HuH-7.5 (cell line): ENCODE data around the gene CYP19A1.
"Not testable (repeated sequence)": the region's sequence is repeated elsewhere in the genome, so short reads cannot be mapped to it uniquely, and the experiment has no call there.

Source experiments
- DNase-seq: peaks from one replicate; pipeline ENCODE4 v3.0.0; 2011; ENCODE audit warnings: low spot score

The CYP19A1 gene

GRCh38 chr15:51205050-51205975 is 133.1 kb downstream of the CYP19A1 start:
- DNase-seq, result no peak

DNA sequence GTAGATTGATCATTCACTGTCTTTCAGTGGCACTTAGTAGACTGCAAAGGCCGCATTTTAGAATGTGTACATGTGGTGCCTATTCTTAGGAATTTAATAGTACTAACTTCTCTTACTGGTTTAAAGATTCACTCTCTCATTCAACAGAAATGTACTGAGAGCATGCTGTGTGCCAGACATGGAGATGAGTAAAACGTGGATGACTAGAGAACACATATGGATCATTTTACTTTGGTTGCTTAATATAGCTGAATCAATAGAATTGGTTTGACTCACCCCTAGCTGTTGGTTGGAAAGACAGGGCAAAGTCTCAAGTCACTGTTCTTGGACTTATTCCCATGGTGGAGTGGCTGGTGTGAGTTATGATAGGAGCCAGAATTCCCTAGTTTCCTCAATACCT is 134.6 kb downstream of the CYP19A1 start:
- no peak for DNase-seq

- no peak for DNase-seq
Observed at GRCh38 chr15:51202783-51203182, 135.6 kb downstream of the CYP19A1 start.

DNA sequence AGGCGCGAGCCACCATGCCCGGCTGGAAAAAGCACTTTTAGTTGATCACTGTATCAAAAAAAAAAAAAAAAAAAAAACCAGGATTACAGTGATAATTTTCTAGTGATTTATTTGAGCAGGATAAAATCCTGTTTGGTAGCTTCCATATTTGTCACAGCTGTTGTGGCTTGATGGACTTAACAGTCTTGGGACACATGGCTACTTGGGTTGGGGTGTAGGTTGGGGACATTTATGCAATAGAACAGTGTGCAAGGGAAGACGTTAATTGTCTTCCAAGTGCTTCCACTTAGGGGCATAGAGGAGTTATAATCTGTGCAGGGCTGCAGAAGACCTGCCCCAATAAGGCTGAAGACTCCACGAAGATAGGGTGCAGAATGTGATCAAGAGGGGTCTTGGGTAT is 136.8 kb downstream of the CYP19A1 start:
- DNase-seq, result no peak

DNA sequence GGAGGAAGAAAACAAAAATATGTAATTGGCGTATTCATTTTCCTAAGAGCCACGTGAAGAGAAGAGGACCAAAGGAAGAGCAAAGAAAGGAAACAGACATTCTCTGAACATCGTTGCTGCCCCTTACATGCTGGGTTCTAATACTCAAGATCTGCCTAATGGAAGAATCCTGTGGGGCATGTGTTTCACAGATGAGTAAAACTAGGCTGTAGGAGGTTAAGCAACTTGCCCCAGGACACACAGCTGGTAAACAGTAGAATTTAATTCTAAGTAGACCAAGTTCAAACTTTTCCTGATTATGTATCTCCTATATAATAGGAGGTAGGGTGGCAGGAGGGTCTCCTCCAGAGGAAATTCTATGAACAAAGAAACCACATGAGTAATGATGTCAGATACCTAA is 137.6 kb downstream of the CYP19A1 start:
- DNase-seq, result no peak

DNA sequence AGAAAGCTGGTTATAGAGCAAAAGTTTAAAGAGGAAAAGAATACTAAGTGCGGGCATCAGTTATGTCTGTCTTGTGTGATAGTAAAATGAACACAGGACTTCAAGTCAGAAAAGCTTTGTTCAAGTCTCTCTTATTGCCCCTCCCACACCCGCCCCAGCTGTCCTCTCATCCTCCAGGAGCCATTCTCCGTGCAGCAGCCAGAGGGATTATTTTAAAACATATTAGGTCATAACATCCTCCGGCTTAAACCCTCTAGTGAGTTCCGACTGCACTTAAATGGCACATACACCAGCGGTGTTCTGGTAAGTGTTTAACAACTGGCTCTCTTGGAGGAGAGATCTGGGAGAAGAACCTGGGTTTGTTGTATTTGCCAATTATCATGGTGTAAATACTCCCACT is 138.9 kb downstream of the CYP19A1 start:
- no peak for DNase-seq

GRCh38 chr15:51198701-51199232 is 139.6 kb downstream of the CYP19A1 start:
- no peak for DNase-seq

DNA sequence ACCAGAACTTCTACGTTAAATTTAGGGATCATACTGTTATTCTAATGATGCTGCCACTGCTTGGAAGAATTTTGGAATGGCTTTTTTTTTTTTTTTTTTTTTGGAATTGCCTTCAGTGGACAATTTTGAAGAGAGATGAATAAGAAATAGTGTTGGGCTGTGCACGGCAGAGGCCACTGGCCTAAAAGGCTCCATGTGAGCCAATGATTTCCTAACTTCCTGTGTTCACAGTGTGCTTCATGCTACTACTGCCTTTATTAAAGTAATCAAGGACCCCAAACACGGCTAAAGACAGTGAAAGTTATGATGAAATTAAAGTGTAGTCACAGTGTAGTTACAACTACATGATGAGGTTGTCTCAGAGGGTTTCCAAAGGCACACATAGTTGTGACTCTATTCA is 142.9 kb downstream of the CYP19A1 start:
- DNase-seq, result no peak

- no peak for DNase-seq
Observed at GRCh38 chr15:51193979-51194378, 144.4 kb downstream of the CYP19A1 start.

- DNase-seq, result no peak
Observed at GRCh38 chr15:51193526-51193925, 144.9 kb downstream of the CYP19A1 start.

DNA sequence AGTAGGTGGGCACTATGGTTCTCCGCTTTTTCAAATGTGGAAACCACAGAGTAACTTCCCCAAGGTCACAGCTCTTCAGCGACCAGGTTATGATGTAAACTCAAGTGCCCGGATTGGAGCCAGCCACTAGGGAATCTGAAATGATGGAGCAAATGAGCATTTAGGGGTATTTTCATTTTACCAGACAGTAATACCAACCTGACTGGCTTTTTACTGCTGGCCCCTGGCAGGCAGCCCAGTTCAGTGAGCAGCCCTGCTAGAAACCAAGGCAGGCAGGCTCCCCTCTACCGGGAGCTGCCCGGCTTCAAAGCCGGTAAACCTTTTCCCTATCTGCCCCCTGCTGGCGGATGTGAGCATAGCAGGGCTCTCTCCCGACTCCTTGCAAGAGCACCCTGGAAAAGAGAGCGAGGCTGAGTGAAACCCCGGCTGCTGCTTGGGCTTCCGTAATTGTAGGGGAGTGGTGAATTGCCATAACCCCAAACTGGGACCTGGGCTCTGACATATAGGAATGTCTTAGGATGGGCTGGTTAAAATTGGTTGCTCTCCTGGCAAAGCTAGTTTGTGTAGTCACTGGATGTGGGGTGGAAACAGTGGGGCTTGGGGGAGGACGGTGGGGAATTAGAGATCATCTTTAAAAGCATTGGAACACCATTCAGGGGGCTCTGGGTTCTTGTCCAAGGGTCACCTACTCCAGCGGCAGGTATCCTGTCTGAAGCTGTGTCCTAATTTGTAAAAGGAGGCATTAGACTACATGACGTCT is 145.7 kb downstream of the CYP19A1 start:
- peak; percentile 52 for DNase-seq

GRCh38 chr15:51191766-51192165 is 146.6 kb downstream of the CYP19A1 start:
- no peak for DNase-seq

GRCh38 chr15:51191072-51191670 is 147.2 kb downstream of the CYP19A1 start:
- DNase-seq, result no peak

DNA sequence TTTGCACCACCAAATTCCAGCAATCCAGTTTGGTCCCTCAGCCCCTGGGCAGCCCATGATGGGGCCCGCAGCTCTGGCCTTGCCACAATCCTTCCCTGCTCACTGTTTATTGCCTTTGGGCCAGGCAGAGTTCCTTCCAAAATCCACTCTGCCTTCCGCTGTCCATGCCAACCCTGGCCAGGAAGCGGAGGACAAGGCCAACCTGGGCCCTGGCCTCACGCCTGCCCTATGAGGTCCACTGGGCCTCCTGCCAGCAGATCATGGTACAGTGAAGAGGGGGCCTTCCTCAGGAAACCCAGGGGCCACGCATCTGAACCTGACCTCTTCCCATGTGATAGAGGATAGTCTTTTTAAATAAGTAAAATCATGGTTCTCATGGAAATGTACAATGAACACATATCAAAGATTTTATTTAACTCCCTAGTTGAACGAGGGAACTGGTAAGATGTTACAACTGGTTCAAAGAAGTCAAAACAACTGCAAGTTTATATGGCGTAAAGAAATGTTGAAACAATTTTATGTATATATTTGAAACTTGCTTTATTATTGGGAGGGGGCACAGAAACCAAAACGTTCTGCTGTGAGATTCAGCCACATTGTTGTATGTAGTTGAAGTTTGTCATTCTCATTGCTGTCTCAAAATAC is 147.8 kb downstream of the CYP19A1 start:
- DNase-seq, result no peak

DNA sequence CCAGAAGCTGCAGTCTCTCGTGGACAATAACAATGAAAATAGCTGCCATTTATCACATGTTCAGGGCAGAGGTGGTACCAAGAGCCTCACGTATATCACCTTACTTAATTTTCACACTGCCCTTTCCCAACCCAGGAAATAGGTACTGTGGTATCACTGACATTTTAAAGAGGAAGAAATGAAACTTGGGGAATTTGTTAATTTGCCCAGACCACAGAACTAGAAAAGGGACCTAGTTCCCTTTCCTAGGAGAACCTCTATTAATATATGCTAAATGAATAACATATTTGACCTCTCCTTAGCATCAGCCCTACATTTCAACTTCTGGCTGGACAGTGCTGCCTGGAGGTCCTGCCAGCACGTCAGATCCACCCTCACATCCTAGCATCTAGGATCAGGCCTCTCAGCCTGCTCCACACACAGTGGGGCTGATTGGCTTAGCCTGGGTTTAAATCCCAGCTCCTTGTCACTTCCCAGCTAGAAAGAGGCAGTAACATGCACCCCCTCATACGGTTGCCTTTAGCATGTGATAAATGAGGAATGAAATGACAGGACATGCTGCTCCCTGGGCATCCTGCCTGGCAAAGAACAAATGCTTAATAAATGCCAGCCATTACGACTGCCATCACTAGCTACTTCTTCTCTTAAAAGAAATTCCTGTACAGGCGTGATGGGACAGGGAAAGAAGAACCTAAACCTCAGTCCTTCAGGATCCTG is 148.6 kb downstream of the CYP19A1 start:
- DNase-seq, result no peak

GRCh38 chr15:51188791-51189190 is 149.6 kb downstream of the CYP19A1 start:
- DNase-seq, result not testable (repeated sequence)

DNA sequence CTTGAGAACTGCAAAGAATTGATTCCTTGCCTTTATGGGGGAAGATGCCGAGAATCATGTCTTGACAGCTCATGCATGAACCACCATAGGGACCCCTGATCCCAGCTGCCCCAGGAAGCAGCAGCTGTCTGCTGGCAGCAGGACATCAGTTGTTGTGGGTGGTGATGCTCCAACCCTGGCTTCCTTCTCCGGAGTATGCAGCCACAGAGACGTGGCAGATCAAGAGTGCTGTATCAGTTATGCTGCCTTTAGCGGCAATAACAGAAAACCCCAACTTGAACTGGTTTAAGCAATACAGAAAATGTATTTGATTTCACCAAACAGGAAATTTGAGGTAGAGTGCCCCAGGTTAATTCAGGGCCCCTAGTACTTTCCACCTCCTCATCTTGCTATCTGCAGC is 151.5 kb downstream of the CYP19A1 start:
- no peak for DNase-seq

DNA sequence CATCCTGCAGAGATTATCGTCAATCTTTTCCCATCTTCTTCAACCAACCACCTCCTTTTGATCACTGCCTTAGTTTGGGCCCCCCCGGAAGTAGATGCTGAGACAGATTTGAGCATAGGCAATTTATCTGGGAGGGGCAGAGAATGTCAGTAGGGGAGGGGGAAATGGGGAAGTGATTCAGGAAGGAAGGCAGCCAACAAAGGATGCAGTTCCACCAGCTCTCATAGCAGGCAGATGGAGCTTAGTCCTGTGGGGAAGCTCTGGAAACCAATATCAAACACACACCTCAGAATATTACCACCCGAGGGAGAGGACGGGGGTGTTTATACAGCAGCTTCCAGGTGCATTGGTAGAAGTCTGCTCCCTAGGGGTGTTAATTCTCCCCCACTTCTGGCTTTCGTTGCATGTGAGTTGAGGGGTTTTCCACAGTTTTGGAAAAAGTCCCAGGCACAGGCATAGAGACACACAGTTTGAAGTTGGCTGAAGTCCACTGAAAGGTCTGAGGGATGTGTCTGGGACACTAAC is 152.2 kb downstream of the CYP19A1 start:
- DNase-seq, result no peak

GRCh38 chr15:51185213-51186159 is 152.9 kb downstream of the CYP19A1 start:
- DNase-seq, result no peak

DNA sequence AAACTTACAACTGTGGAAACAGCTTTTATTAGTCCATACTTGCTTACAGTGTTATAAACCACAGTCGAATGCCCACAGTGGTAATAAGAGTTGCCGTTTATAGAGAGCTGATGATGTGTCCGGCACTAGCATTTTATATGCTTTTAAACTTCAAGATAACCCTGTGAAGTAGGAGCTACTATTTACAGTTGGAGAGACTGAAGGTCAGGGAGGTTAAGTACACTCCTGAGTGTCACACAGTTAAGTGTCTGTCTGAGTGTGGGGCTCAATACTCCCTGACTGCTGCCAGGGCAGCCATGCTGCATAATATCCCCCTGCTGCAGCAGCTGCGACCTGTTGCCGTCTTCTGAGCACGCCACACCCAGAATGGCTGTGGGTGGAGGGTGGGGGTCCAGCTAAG is 153.8 kb downstream of the CYP19A1 start:
- no peak for DNase-seq
